Left ventricle myocardium superior (tissue), 1 donor: ENCODE results near the gene ADCY3. TPM values are rescaled to one million over a fixed set of nuclear protein-coding genes. Genes with fewer than 3 reads are reported as not detected.
A peak's percentile ranks its signal among the peaks of the same experiment; 100 is the strongest.
"Not testable (repeated sequence)": the region's sequence is repeated elsewhere in the genome, so short reads cannot be mapped to it uniquely, and the experiment has no call there.

Experiments used
- ATAC-seq: fragments of 200-7000 bp; cut with Tn5 transposase; one replicate; pipeline ENCODE4 v1.9.1; 2020; ENCODE audit warnings: mild to moderate bottlenecking, moderate library complexity
- DNase-seq: peaks from one replicate; pipeline ENCODE4 v3.0.0-alpha.2; 2020
- intact Hi-C: fragments of 100-400 bp; cut with micrococcal nuclease; formaldehyde crosslinking; loops from one replicate; pipeline ENCODE4 v1.11.0; 2022
- total RNA-seq: library from RNA; stranded (reverse); fragmentation: NEBNext Ultra II Directional; extraction: Animal tissue kit (Norgen Biotek cat#: 25700); gene quantifications from one replicate; pipeline ENCODE4 v1.2.1, GENCODE V29; 2021
- donor health status: DM: no; HTN: yes; CAD: no; lungs with severe emphysema.

ADCY3 gene
- total RNA-seq, 1 donor from 2014 or later, result 14.6 TPM

GRCh38 chr2:24805811-24806660, 114.0 kb downstream of the ADCY3 start:
- ATAC-seq, intact Hi-C loops: not testable (repeated sequence)

GRCh38 chr2:24800487-24800886, 119.5 kb downstream of the ADCY3 start:
- ATAC-seq, intact Hi-C loops, DNase-seq: not testable (repeated sequence)

More at GRCh38 chr2:24805811-24806660, 114.0 kb downstream of the ADCY3 start:
- DNase-seq, result not testable (repeated sequence)

GRCh38 chr2:24797644-24798043, 122.4 kb downstream of the ADCY3 start:
- intact Hi-C loops, result no loop called here
- ATAC-seq (no peak), DNase-seq (no peak)

GRCh38 chr2:24793761-24794435, 126.1 kb downstream of the ADCY3 start:
- ATAC-seq (no peak), DNase-seq (no peak)
- intact Hi-C loops, result no loop called here

GRCh38 chr2:24792874-24793760, 126.9 kb downstream of the ADCY3 start, which contains the start of the genes CENPO and PTRHD1:
TSS of gene CENPO (plus strand) at chr2:24793425. CDS start at chr2:24793920, 495 bp downstream.
TSS of gene PTRHD1 (minus strand) at chr2:24793391. CDS start at chr2:24793377, 14 bp downstream.
- intact Hi-C loops, result no loop called here
- DNase-seq (peak; percentile 97), ATAC-seq (peak; percentile 99)

- DNase-seq, result no peak
- intact Hi-C loops, result no loop called here
Measured at GRCh38 chr2:24792542-24792873, 127.5 kb downstream of the ADCY3 start.

GRCh38 chr2:24791452-24791851, 128.6 kb downstream of the ADCY3 start:
- ATAC-seq (no peak), DNase-seq (no peak)
- intact Hi-C loops, result no loop called here

More at GRCh38 chr2:24792542-24792873, 127.5 kb downstream of the ADCY3 start:
- no peak for ATAC-seq

- DNase-seq, result no peak
- ATAC-seq, result no peak
- intact Hi-C loops, result no loop called here
Measured at GRCh38 chr2:24788816-24789215, 131.2 kb downstream of the ADCY3 start.

- DNase-seq, result no peak
- intact Hi-C loops, result no loop called here
- ATAC-seq, result no peak
Measured at GRCh38 chr2:24787532-24787931, 132.5 kb downstream of the ADCY3 start.

GRCh38 chr2:24785671-24786321, 134.2 kb downstream of the ADCY3 start:
- no peak for DNase-seq
- intact Hi-C loops, result no loop called here
- no peak for ATAC-seq

- intact Hi-C loops, result no loop called here
- DNase-seq (no peak), ATAC-seq (no peak)
Measured at GRCh38 chr2:24783641-24784040, 136.4 kb downstream of the ADCY3 start.

- no peak for DNase-seq
- intact Hi-C loops, result no loop called here
Measured at GRCh38 chr2:24779116-24779515, 140.9 kb downstream of the ADCY3 start.

GRCh38 chr2:24774373-24774772, 145.7 kb downstream of the ADCY3 start:
- DNase-seq, result no peak
- no peak for ATAC-seq
- intact Hi-C loops, result no loop called here

More at GRCh38 chr2:24779116-24779515, 140.9 kb downstream of the ADCY3 start:
- ATAC-seq, result no peak

GRCh38 chr2:24771764-24772586, 148.1 kb downstream of the ADCY3 start:
- no peak for ATAC-seq

GRCh38 chr2:24771061-24771460, 149.0 kb downstream of the ADCY3 start:
- DNase-seq, result no peak
- intact Hi-C loops, result no loop called here
- no peak for ATAC-seq

More at GRCh38 chr2:24771764-24772586, 148.1 kb downstream of the ADCY3 start:
- no peak for DNase-seq
- intact Hi-C loops, result no loop called here
